HUES64 (cell line): ENCODE measurements around the gene MTMR3.

ENCODE experiments used
- H3K27ac ChIP-seq: 2 replicates; pipeline ENCODE4 v1.7.0; 2013; ENCODE audit warnings: low read depth, low read length, inconsistent platforms
- H3K27me3 ChIP-seq: 2 replicates; pipeline ENCODE4 v1.6.1; 2013; ENCODE audit warnings: mild to moderate bottlenecking, low read length; ENCODE audit not compliant: insufficient read depth
- H3K36me3 ChIP-seq: 2 replicates; pipeline ENCODE4 v1.6.1; 2013; ENCODE audit warnings: mild to moderate bottlenecking, low read length; ENCODE audit not compliant: insufficient read depth
- H3K4me1 ChIP-seq: 2 replicates; pipeline ENCODE4 v1.6.1; 2013; ENCODE audit warnings: mild to moderate bottlenecking, low read length, moderate library complexity; ENCODE audit not compliant: insufficient read depth
- H3K4me3 ChIP-seq: 2 replicates; pipeline ENCODE4 v1.5.1; 2013; ENCODE audit warnings: mild to moderate bottlenecking, low read length, moderate library complexity
- H3K9ac ChIP-seq: 2 replicates; pipeline ENCODE4 v1.6.1; 2013; ENCODE audit warnings: mild to moderate bottlenecking, low read depth, low read length
- H3K9me3 ChIP-seq: 2 replicates; pipeline ENCODE4 v1.6.1; 2013; ENCODE audit warnings: low read depth, low read length; ENCODE audit not compliant: insufficient read depth
- WGBS: fragments of 150-250, 120-280 bp; methylation state at CpG from one replicate; pipeline ENCODE4 v1.1.7; 2013; ENCODE audit warnings: missing lambda C conversion rate; 5-methylcytosine and 5-hydroxymethylcytosine counted together

MTMR3 gene

DNA sequence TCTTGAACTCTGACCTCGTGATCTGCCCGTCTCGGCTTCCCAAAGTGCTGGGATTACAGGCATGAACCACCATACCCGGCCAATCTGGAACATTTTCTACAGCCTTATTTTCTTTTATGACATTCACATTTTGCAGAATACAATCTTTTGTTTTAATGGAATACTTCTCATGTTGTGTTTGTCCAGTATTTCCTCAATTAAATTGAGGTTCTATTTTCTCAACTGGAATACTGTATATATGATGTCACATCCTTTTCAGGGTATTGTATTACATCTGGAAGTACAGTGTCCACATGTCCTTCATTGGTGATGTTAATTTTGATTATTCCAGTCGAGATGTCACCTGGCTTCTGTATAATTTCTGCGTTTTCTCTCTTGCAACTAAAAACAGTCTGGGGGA is 106.5 kb downstream of the MTMR3 start:
- WGBS: 97% methylated on average over 6 of the region's 6 CpGs
- Histone ChIP-seq H3K27me3 (no peaks in the 10 kb centered on the region), H3K9me3 (no peaks in the 10 kb centered on the region), H3K27ac (no peak overlapping the region), H3K9ac (no peak overlapping the region), H3K4me3 (no peak overlapping the region), H3K4me1 (peaks cover 34% of the 10 kb centered on the region), H3K36me3 (peaks cover 15% of the 10 kb centered on the region)

GRCh38 chr22:29992341-29993275 is 109.6 kb downstream of the MTMR3 start:
- WGBS: 86% methylated on average over 6 of the region's 6 CpGs
- no peaks in the 10 kb centered on the region for H3K27me3 ChIP-seq
- H3K4me1 ChIP-seq: peaks cover 23% of the 10 kb centered on the region
- no peak overlapping the region for H3K9ac ChIP-seq
- peaks cover 15% of the 10 kb centered on the region for H3K36me3 ChIP-seq
- no peaks in the 10 kb centered on the region for H3K9me3 ChIP-seq
- H3K27ac ChIP-seq: peak overlapping the region; percentile 28; the same call in 1 of the 2 replicates
- H3K4me3 ChIP-seq: no peak overlapping the region

- H3K27ac ChIP-seq: no peak overlapping the region
- peaks cover 14% of the 10 kb centered on the region for H3K36me3 ChIP-seq
- no peaks in the 10 kb centered on the region for H3K9me3 ChIP-seq
- no peak overlapping the region for H3K4me3 ChIP-seq
- no peaks in the 10 kb centered on the region for H3K27me3 ChIP-seq
- WGBS: 100% methylated on average over 3 of the region's 3 CpGs
- no peak overlapping the region for H3K9ac ChIP-seq
- peaks cover 15% of the 10 kb centered on the region for H3K4me1 ChIP-seq
Observed at GRCh38 chr22:29994027-29994715, 111.2 kb downstream of the MTMR3 start.

DNA sequence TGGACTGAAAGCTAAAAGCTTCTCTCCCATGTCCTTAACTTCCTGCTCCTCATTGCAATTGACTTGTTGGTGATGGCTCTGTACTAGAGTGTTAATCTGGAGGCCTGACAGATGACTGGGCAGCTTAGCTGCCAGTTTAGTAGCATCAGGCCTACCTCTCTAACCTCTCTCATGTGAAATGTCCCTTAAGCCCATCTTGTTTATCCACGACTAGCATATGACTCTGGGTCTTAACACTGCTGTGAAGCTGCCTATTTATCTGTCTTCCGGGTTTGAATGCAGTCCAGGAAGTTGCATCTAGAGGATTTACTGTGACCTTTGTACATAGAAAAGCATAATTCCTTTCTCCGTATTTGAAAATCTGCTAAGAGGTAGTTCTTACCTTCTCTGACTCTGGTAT is 112.0 kb downstream of the MTMR3 start:
- H3K36me3 ChIP-seq: peaks cover 19% of the 10 kb centered on the region
- H3K4me1 ChIP-seq: peaks cover 15% of the 10 kb centered on the region
- H3K9me3 ChIP-seq: no peaks in the 10 kb centered on the region
- H3K27me3 ChIP-seq: no peaks in the 10 kb centered on the region
- WGBS: 60% methylated on average over 3 of the region's 3 CpGs
- no peak overlapping the region for H3K9ac ChIP-seq
- H3K4me3 ChIP-seq: no peak overlapping the region
- no peak overlapping the region for H3K27ac ChIP-seq

DNA sequence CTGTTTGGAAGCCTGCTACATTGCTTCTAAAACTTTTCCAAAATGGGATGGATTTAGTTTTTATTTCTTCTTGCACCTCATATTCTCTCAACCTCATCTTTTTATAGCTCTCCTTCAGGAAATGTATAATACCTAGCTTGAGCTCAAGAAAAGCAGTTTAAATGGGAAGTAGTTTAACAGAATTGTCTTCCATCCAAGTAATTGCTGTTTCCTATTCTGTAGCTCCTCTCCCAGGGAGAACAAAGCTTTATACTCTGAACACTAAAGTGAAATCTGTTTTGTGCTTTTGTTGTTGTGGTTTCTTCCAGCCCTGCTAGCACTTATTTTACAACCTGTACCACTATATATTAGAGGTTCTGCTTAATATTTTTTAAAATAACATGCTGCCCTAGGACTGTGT is 114.1 kb downstream of the MTMR3 start:
- Histone ChIP-seq H3K9me3 (no peaks in the 10 kb centered on the region), H3K36me3 (peaks cover 11% of the 10 kb centered on the region), H3K9ac (no peak overlapping the region), H3K27me3 (no peaks in the 10 kb centered on the region), H3K4me3 (no peak overlapping the region), H3K4me1 (peaks cover 15% of the 10 kb centered on the region), H3K27ac (no peak overlapping the region)

DNA sequence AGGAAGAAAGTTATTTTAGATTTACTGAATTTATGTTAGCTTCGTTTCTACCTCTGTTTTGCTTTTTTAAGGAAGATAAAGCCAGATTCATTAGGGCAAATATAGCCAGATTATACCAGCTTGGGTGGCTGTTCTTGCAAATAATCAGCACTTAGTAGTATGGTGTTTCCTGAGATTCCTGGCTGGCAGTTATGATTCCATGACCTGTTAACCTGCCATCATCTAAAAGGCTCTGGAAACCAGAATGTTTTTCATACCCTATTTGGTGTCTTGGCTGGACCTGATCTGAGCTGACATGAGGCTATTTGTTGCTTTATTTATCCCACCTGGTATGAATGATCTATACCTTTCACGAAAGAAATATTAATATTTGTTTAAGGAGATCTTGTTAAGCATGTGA is 114.5 kb downstream of the MTMR3 start:
- Histone ChIP-seq H3K9ac (no peak overlapping the region), H3K36me3 (peaks cover 12% of the 10 kb centered on the region), H3K27ac (no peak overlapping the region), H3K4me3 (no peak overlapping the region), H3K4me1 (peaks cover 11% of the 10 kb centered on the region), H3K9me3 (no peaks in the 10 kb centered on the region), H3K27me3 (no peaks in the 10 kb centered on the region)
- WGBS: 93% methylated on average over 2 of the region's 2 CpGs

GRCh38 chr22:29998627-29999384 is 115.8 kb downstream of the MTMR3 start:
- Histone ChIP-seq H3K9me3 (no peaks in the 10 kb centered on the region), H3K27ac (no peak overlapping the region), H3K4me1 (0 out of 2 replicates have a peak, but pooled peaks cover 3% of the 10 kb centered on the region), H3K36me3 (peaks cover 18% of the 10 kb centered on the region), H3K27me3 (no peaks in the 10 kb centered on the region), H3K4me3 (no peak overlapping the region), H3K9ac (no peak overlapping the region)
- 92% methylated on average over 4 of the region's 4 CpGs for WGBS

- H3K4me1 ChIP-seq: no peaks in the 10 kb centered on the region
- H3K36me3 ChIP-seq: peaks cover 18% of the 10 kb centered on the region
- H3K4me3 ChIP-seq: no peak overlapping the region
- no peaks in the 10 kb centered on the region for H3K27me3 ChIP-seq
- H3K27ac ChIP-seq: no peak overlapping the region
- H3K9ac ChIP-seq: no peak overlapping the region
- H3K9me3 ChIP-seq: no peaks in the 10 kb centered on the region
- WGBS: 98% methylated on average over 2 of the region's 2 CpGs
Observed at GRCh38 chr22:30000566-30000965, 117.6 kb downstream of the MTMR3 start.

DNA sequence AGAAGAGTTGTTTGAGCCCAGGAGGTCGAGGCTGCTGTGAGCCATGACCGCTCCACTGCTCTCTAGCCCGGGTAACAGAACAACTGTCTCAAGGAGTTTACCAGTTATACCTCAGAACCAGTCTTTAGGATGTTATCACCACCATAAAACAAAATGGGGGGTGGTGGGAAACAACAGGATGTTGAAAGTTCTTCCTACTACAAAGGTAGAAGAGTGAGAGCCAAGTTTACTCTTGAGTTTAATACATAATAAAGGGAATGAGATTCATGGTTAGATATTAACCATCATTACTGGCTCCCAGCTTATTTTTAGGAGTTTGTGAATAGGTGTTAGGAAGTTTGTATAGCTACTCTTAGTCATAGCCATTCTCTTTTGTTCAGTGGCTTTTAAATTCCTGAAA is 118.5 kb downstream of the MTMR3 start:
- no peak overlapping the region for H3K27ac ChIP-seq
- no peak overlapping the region for H3K4me3 ChIP-seq
- 94% methylated on average over 3 of the region's 3 CpGs for WGBS
- H3K9ac ChIP-seq: no peak overlapping the region
- H3K27me3 ChIP-seq: no peaks in the 10 kb centered on the region
- no peaks in the 10 kb centered on the region for H3K4me1 ChIP-seq
- H3K9me3 ChIP-seq: no peaks in the 10 kb centered on the region
- peaks cover 21% of the 10 kb centered on the region for H3K36me3 ChIP-seq

DNA sequence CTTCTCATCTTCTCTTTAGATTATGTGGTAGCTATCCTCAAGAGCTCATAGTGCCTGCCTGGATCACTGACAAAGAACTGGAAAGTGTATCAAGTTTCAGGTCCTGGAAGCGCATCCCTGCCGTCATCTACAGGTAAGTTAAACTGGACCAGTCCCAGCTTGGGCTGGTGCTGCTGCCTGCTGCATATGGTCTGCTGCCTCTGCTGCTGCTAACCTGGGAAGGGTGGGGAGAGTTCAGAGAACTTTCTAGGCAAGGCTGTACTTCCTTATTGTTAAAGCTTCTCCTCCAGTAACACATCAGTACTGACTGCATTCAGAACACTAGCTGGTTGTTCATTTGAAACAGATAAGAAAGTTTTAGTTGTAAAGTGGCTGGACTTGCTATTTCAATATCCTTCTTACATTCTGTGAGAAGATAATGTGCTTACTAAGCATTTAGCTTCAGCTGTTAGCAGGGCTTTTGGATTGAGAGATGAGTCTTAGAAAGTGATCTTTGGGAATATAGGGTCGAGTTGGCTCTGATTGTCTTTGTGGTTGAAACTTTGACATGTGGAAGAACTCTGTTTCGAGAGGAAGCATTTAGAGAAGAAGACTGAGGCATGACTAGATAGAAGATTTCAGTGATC is 120.0 kb downstream of the MTMR3 start:
- Histone ChIP-seq H3K27me3 (no peaks in the 10 kb centered on the region), H3K4me3 (no peak overlapping the region), H3K9me3 (no peaks in the 10 kb centered on the region), H3K36me3 (peaks cover 31% of the 10 kb centered on the region), H3K4me1 (no peaks in the 10 kb centered on the region; the same call in 1 of the 2 replicates), H3K9ac (no peak overlapping the region), H3K27ac (no peak overlapping the region)
- WGBS: 91% methylated on average over 4 of the region's 4 CpGs
